Esophagus mucosa (tissue), 1 donor: ENCODE results near the gene MAP4K5. TPM values are rescaled to one million over a fixed set of nuclear protein-coding genes. Genes with fewer than 3 reads are reported as not detected.
A peak's percentile ranks its signal among the peaks of the same experiment; 100 is the strongest.

ENCODE experiments used
- ATAC-seq: fragments of 200-7000 bp; cut with Tn5 transposase; one replicate; pipeline ENCODE4 v1.9.1; 2020
- total RNA-seq: library from RNA; stranded (reverse); gene quantifications from one replicate; pipeline ENCODE4 v1.2.4, GENCODE V29; 2023
- donor health status: DM: yes; HTN: yes; CAD: no.

MAP4K5 gene
- total RNA-seq, 1 donor from 2014 or later = 35.5 TPM

- ATAC-seq = no peak
Observed at GRCh38 chr14:50476134-50476533, 56.2 kb downstream of the MAP4K5 start.

- no peak for ATAC-seq
Observed at GRCh38 chr14:50475460-50475859, 56.9 kb downstream of the MAP4K5 start.

- ATAC-seq = no peak
Observed at GRCh38 chr14:50471838-50472465, 60.4 kb downstream of the MAP4K5 start.

GRCh38 chr14:50469982-50470381 is 62.4 kb downstream of the MAP4K5 start:
- no peak for ATAC-seq

GRCh38 chr14:50462111-50462510 is 70.3 kb downstream of the MAP4K5 start:
- no peak for ATAC-seq

GRCh38 chr14:50453869-50454268 is 78.5 kb downstream of the MAP4K5 start:
- ATAC-seq = no peak

- ATAC-seq = peak; percentile 71
Observed at GRCh38 chr14:50452979-50453705, 79.2 kb downstream of the MAP4K5 start.

- ATAC-seq = no peak
Observed at GRCh38 chr14:50452296-50452695, 80.1 kb downstream of the MAP4K5 start.

GRCh38 chr14:50451854-50452253 is 80.5 kb downstream of the MAP4K5 start:
- ATAC-seq = no peak

GRCh38 chr14:50447461-50447860 is 84.9 kb downstream of the MAP4K5 start:
- ATAC-seq = peak; percentile 50

- ATAC-seq = no peak
Observed at GRCh38 chr14:50434528-50434927, 97.8 kb downstream of the MAP4K5 start.

GRCh38 chr14:50432131-50432530 is 100.2 kb downstream of the MAP4K5 start:
- no peak for ATAC-seq

- ATAC-seq = no peak
Observed at GRCh38 chr14:50425816-50426215, 106.6 kb downstream of the MAP4K5 start.

GRCh38 chr14:50425105-50425504 is 107.3 kb downstream of the MAP4K5 start:
- no peak for ATAC-seq

- no peak for ATAC-seq
Observed at GRCh38 chr14:50423529-50423928, 108.8 kb downstream of the MAP4K5 start.

GRCh38 chr14:50421499-50421898 is 110.9 kb downstream of the MAP4K5 start:
- ATAC-seq = no peak

GRCh38 chr14:50417853-50418252 is 114.5 kb downstream of the MAP4K5 start:
- no peak for ATAC-seq

- no peak for ATAC-seq
Observed at GRCh38 chr14:50410921-50411320, 121.4 kb downstream of the MAP4K5 start.

- ATAC-seq = no peak
Observed at GRCh38 chr14:50410071-50410470, 122.3 kb downstream of the MAP4K5 start.

- no peak for ATAC-seq
Observed at GRCh38 chr14:50407111-50407812, 125.1 kb downstream of the MAP4K5 start.

- no peak for ATAC-seq
Observed at GRCh38 chr14:50403419-50403818, 128.9 kb downstream of the MAP4K5 start.

GRCh38 chr14:50402965-50403364 is 129.4 kb downstream of the MAP4K5 start:
- peak; percentile 48 for ATAC-seq

- ATAC-seq = no peak
Observed at GRCh38 chr14:50400461-50400860, 131.9 kb downstream of the MAP4K5 start.
